NCI-H748 treated with DMSO at 0.1 percent for 48 hours (cell line): Measurements from ENCODE around the gene ZFP42.
"Not testable (repeated sequence)": the region's sequence is repeated elsewhere in the genome, so short reads cannot be mapped to it uniquely, and the experiment has no call there.

Experiments
- DNase-seq: peaks from one replicate; lab custom pipeline; 2025; lab: John Stamatoyannopoulos, UW

The ZFP42 gene

GRCh38 chr4:188021548-188022249, 26.1 kb downstream of the ZFP42 start:
- no peak for DNase-seq

GRCh38 chr4:188023682-188024081, 28.1 kb downstream of the ZFP42 start:
- DNase-seq = no peak

- DNase-seq = no peak
Measured at GRCh38 chr4:188025476-188025875, 29.9 kb downstream of the ZFP42 start.

GRCh38 chr4:188029114-188029513, 33.5 kb downstream of the ZFP42 start:
- DNase-seq = no peak

GRCh38 chr4:188030401-188030800, 34.8 kb downstream of the ZFP42 start:
- no peak for DNase-seq

- DNase-seq = no peak
Measured at GRCh38 chr4:188031751-188032150, 36.2 kb downstream of the ZFP42 start.

GRCh38 chr4:188032170-188032569, 36.6 kb downstream of the ZFP42 start:
- DNase-seq = no peak

- no peak for DNase-seq
Measured at GRCh38 chr4:188032583-188032982, 37.0 kb downstream of the ZFP42 start.

GRCh38 chr4:188037003-188037713, 41.6 kb downstream of the ZFP42 start:
- DNase-seq = no peak

GRCh38 chr4:188041721-188042120, 46.1 kb downstream of the ZFP42 start:
- no peak for DNase-seq

- no peak for DNase-seq
Measured at GRCh38 chr4:188042191-188042590, 46.6 kb downstream of the ZFP42 start.

GRCh38 chr4:188043154-188043553, 47.6 kb downstream of the ZFP42 start:
- DNase-seq = no peak

GRCh38 chr4:188045461-188045860, 49.9 kb downstream of the ZFP42 start:
- not testable (repeated sequence) for DNase-seq

GRCh38 chr4:188046657-188047056, 51.1 kb downstream of the ZFP42 start:
- no peak for DNase-seq

- no peak for DNase-seq
Measured at GRCh38 chr4:188053302-188053701, 57.7 kb downstream of the ZFP42 start.
